Naive thymus-derived CD4-positive, alpha-beta T cell (primary cell): ENCODE measurements around the gene OSCP1. TPM values are rescaled to one million over a fixed set of nuclear protein-coding genes. Genes with fewer than 3 reads are reported as not detected.
A peak's percentile ranks its signal among the peaks of the same experiment; 100 is the strongest.
"Not testable (repeated sequence)": the region's sequence is repeated elsewhere in the genome, so short reads cannot be mapped to it uniquely, and the experiment has no call there.

Source experiments
- ATAC-seq: fragments of 150-1000 bp; cut with Tn5 transposase; 2 replicates; pipeline ENCODE4 v1.10.0; 2021; ENCODE audit warnings: mild to moderate bottlenecking, moderate library complexity
- CTCF ChIA-PET: fragments of 350-600 bp; sonication (Branson Sonifier 250); formaldehyde crosslinking; loops from one replicate; lab custom pipeline; 2021; ENCODE audit warnings: antibody characterized with exemption; lab: Charles Lee
- POLR2A ChIA-PET: fragments of 350-600 bp; sonication (Branson Sonifier 250); formaldehyde crosslinking; loops from one replicate; lab custom pipeline; 2021; ENCODE audit warnings: antibody characterized with exemption, inconsistent platforms; lab: Charles Lee
- DNase-seq, 9 donors: peaks; one replicate each; pipeline versions ENCODE4 v3.0.0 to v3.0.0-alpha.2; 2020 to 2022; ENCODE audit warnings: mixed read lengths in 1 of 9
- H3K27ac ChIP-seq: one replicate; pipeline ENCODE4 v1.7.0; 2013; ENCODE audit warnings: mild to moderate bottlenecking, low read depth, low read length, moderate library complexity
- H3K27me3 ChIP-seq, 2 donors: one replicate each; pipeline ENCODE4 v1.7.0; 2013; ENCODE audit warnings: low read length in 2 of 2, mild to moderate bottlenecking in 2 of 2, moderate library complexity in 2 of 2; ENCODE audit not compliant: control insufficient read depth in 2 of 2, insufficient read depth in 2 of 2
- H3K36me3 ChIP-seq, 3 experiments: 1 replicate in 2 of 3; 2 replicates in 1 of 3; pipeline ENCODE4 v1.7.0; 2013; ENCODE audit warnings: low read length in 3 of 3, mild to moderate bottlenecking in 3 of 3, moderate library complexity in 1 of 3; ENCODE audit not compliant: insufficient read depth in 3 of 3, control insufficient read depth in 2 of 3
- H3K4me1 ChIP-seq, 2 donors: one replicate each; pipeline ENCODE4 v1.7.0; 2013; ENCODE audit warnings: low read length in 2 of 2, mild to moderate bottlenecking in 2 of 2, moderate library complexity in 1 of 2; ENCODE audit not compliant: control insufficient read depth in 2 of 2, insufficient read depth in 2 of 2
- H3K4me3 ChIP-seq: 2 replicates; pipeline ENCODE4 v1.7.0; 2013; ENCODE audit warnings: mild to moderate bottlenecking, low read length
- H3K9me3 ChIP-seq, 3 experiments: 1 replicate in 2 of 3; 2 replicates in 1 of 3; pipeline ENCODE4 v1.7.0; 2013; ENCODE audit warnings: low read length in 3 of 3; ENCODE audit not compliant: control insufficient read depth in 2 of 3
- H3K27ac Mint-ChIP-seq, 9 donors: one replicate each; pipeline ENCODE4 v1.8.0; 2020 to 2022; ENCODE audit warnings: mixed read lengths in 9 of 9, mild to moderate bottlenecking in 8 of 9, moderate library complexity in 5 of 9, inconsistent platforms in 2 of 9
- H3K27me3 Mint-ChIP-seq, 5 donors: one replicate each; pipeline ENCODE4 v1.8.0; 2021 to 2022; ENCODE audit warnings: mixed read lengths in 5 of 5, mild to moderate bottlenecking in 1 of 5
- H3K36me3 Mint-ChIP-seq, 5 donors: one replicate each; pipeline ENCODE4 v1.8.0; 2020 to 2022; ENCODE audit warnings: mixed read lengths in 5 of 5, mild to moderate bottlenecking in 3 of 5, inconsistent platforms in 1 of 5
- H3K4me1 Mint-ChIP-seq, 7 donors: one replicate each; pipeline ENCODE4 v1.8.0; 2020 to 2022; ENCODE audit warnings: mixed read lengths in 7 of 7, mild to moderate bottlenecking in 3 of 7, inconsistent platforms in 1 of 7
- H3K4me3 Mint-ChIP-seq, 10 donors: one replicate each; pipeline ENCODE4 v1.8.0; 2020 to 2022; ENCODE audit warnings: mild to moderate bottlenecking in 10 of 10, mixed read lengths in 10 of 10, moderate library complexity in 6 of 10, inconsistent platforms in 2 of 10
- H3K9me3 Mint-ChIP-seq, 11 donors: one replicate each; pipeline ENCODE4 v1.8.0; 2020 to 2022; ENCODE audit warnings: mixed read lengths in 11 of 11, mild to moderate bottlenecking in 4 of 11, inconsistent platforms in 1 of 11, moderate library complexity in 1 of 11
- intact Hi-C, 2 donors: fragments of 100-400 bp; cut with micrococcal nuclease; formaldehyde crosslinking; loops; one replicate each; pipeline ENCODE4 v1.15.1; 2023
- polyA plus RNA-seq, 2 donors: library from polyadenylated mRNA; unstranded; fragments of 300-500 nt; fragmentation: Illumina TruSeq; gene quantifications; one replicate each; pipeline ENCODE4 v1.2.3, GENCODE V29; 2021
- total RNA-seq, 6 experiments: library from RNA in 5 of 6; stranded (reverse) in 5 of 6; gene quantifications; 1 replicate in 5 of 6; 2 replicates in 1 of 6; pipeline ENCODE4 v1.2.3 and lab custom pipeline; 2021 to 2026

Gene OSCP1
- 1 to 10 TPM in 2 of 5 experiments, under 1 TPM in 3; 0.65 to 2.0 (median 0.93) TPM for total RNA-seq
- 1 to 10 TPM; 1.3 to 1.4 TPM for polyA plus RNA-seq
- 0.81 reads per million for total RNA-seq (lab: John Stamatoyannopoulos, UW)

DNA sequence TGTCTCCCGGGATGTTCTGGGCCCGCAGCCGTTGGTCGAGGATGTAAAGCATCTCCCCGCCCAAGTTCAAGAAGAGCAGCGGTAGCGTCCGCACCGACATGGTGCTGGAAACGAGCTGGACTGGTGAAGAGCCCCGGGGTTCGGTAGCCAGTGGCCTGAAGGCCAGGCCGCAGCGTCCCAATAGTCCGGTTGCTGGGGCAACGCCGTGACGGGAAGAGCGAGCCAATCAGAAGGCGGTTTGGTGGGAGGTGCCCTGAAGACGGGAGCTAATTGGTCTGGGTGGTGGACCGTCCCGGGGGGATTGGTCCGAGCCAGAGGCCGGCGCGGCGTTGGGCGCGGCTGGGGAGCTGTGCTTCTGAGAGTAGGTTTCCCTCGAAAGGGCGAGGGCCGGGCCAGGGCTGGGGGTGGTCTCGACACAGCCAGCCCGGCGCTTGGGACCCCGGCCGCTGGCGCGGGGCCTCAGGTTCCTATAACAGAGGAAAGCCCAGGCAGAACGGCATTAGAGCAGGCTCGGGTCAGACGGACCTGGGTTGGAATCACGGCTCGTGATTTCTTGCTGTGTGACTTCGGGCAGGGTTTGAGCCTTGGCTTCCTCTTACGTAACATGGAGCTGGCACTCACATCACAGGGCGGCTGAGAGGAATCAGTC is at the start of gene OSCP1:
OSCP1 (minus strand) TSS at position 182 of the 649 bp plus-strand sequence; CDS start at position 100, 82 bp downstream.
- peak within 1 kb of the TSS; percentile 81 to 99 (median 96) for H3K27ac Mint-ChIP-seq
- H3K9me3 Mint-ChIP-seq, result peaks cover 0 to 3% (median 0%) of the 10 kb centered on the region in 11 donors
- no peaks in the 10 kb centered on the region for H3K27me3 Mint-ChIP-seq
- Histone ChIP-seq H3K4me3 (peak within 1 kb of the TSS; percentile 93), H3K36me3 (peaks cover 0 to 16% (median 0%) of the 10 kb centered on the region in 3 experiments), H3K27me3 (no peaks in the 10 kb centered on the region), H3K9me3 (no peaks in the 10 kb centered on the region), H3K27ac (peak within 1 kb of the TSS; percentile 94), H3K4me1 (peaks cover 0 to 10% of the 10 kb centered on the region in 2 donors)
- ATAC-seq, result peak; percentile 98
- H3K4me1 Mint-ChIP-seq, result peaks cover 7 to 30% (median 23%) of the 10 kb centered on the region in 7 donors
- ChIA-PET CTCF (no interaction called here), POLR2A (interaction anchor here (1.0 to 3.4 kb wide), 3 partner anchors 13 to 83 kb away, joined by 3 to 28 read pairs (median 3); partner anchors contain the start of gene MRPS15)
- intact Hi-C loops, result loop anchor here (1.0 to 5.0 kb wide), 5 partner anchors 14 to 301 kb away; partner anchors contain the start of genes MRPS15 (in 2 of the 2), THRAP3 (in 2 of the 2) and TRAPPC3 (in 1 of the 2)
- H3K4me3 Mint-ChIP-seq, result peak within 1 kb of the TSS; percentile 88 to 98 (median 92)
- peak; percentile 73 to 88 (median 83) for DNase-seq
- peaks cover 0 to 11% (median 9%) of the 10 kb centered on the region in 5 donors for H3K36me3 Mint-ChIP-seq

- ChIA-PET CTCF (no interaction called here), POLR2A (no interaction called here)
- Histone ChIP-seq H3K27me3 (no peaks in the 10 kb centered on the region), H3K9me3 (no peaks in the 10 kb centered on the region), H3K4me1 (no peaks in the 10 kb centered on the region), H3K4me3 (no peak overlapping the region), H3K36me3 (no peaks in the 10 kb centered on the region), H3K27ac (no peak overlapping the region)
- DNase-seq (no peak), ATAC-seq (no peak)
- Mint-ChIP-seq H3K36me3 (no peaks in the 10 kb centered on the region), H3K9me3 (no peaks in the 10 kb centered on the region), H3K4me3 (no peak overlapping the region), H3K27me3 (peaks cover 0 to 25% (median 5%) of the 10 kb centered on the region in 5 donors), H3K4me1 (peaks cover 0 to 2% (median 0%) of the 10 kb centered on the region in 7 donors), H3K27ac (no peak overlapping the region)
- intact Hi-C loops, result no loop called here
Observed at GRCh38 chr1:36497207-36497606, 47.0 kb upstream of the OSCP1 start.

- no peaks in the 10 kb centered on the region for H3K4me1 ChIP-seq
- no peaks in the 10 kb centered on the region for H3K27me3 ChIP-seq
- no peak overlapping the region for H3K27ac ChIP-seq
- no peaks in the 10 kb centered on the region for H3K9me3 Mint-ChIP-seq
- ChIA-PET CTCF (no interaction called here), POLR2A (no interaction called here)
- H3K4me3 ChIP-seq, result no peak overlapping the region
- no peak overlapping the region for H3K4me3 Mint-ChIP-seq
- H3K27me3 Mint-ChIP-seq, result peaks cover 0 to 21% (median 5%) of the 10 kb centered on the region in 5 donors
- H3K36me3 ChIP-seq, result no peaks in the 10 kb centered on the region
- no peak for ATAC-seq
- no peaks in the 10 kb centered on the region for H3K9me3 ChIP-seq
- intact Hi-C loops, result no loop called here
- DNase-seq, result no peak
- H3K36me3 Mint-ChIP-seq, result no peaks in the 10 kb centered on the region
- H3K27ac Mint-ChIP-seq, result no peak overlapping the region
- H3K4me1 Mint-ChIP-seq, result peaks cover 0 to 13% (median 8%) of the 10 kb centered on the region in 7 donors
Observed at GRCh38 chr1:36494971-36495370, 44.7 kb upstream of the OSCP1 start.

DNA sequence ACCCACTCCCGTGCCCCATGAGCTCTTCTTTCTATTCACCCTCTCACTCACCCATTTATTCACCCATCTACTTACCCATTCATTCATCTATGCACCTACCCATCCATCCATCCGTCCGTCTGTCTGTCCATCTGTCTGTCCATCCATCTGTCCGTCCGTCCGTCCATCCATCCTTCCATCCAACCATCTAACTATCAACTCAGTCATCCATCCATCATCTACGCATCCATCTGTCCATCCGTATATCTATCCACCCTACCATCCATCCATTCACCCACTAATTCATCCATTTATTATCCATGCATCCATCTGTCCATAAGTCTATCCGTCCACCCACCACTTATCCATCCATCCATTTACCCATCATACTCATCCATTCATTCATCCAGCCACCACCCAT is 43.3 kb upstream of the OSCP1 start:
- H3K27ac ChIP-seq, result no peak overlapping the region
- Mint-ChIP-seq H3K36me3 (no peaks in the 10 kb centered on the region), H3K9me3 (no peaks in the 10 kb centered on the region), H3K4me3 (no peak overlapping the region), H3K27ac (no peak overlapping the region), H3K4me1 (peaks cover 0 to 14% (median 8%) of the 10 kb centered on the region in 7 donors), H3K27me3 (peaks cover 0 to 18% (median 5%) of the 10 kb centered on the region in 5 donors)
- no peaks in the 10 kb centered on the region for H3K9me3 ChIP-seq
- CTCF ChIA-PET, result no interaction called here
- H3K27me3 ChIP-seq, result no peaks in the 10 kb centered on the region
- no peak for DNase-seq
- no peaks in the 10 kb centered on the region for H3K4me1 ChIP-seq
- H3K4me3 ChIP-seq, result no peak overlapping the region
- H3K36me3 ChIP-seq, result no peaks in the 10 kb centered on the region
- intact Hi-C loops, result no loop called here
- ATAC-seq, result no peak
- POLR2A ChIA-PET, result no interaction called here

- H3K27ac ChIP-seq, result no peak overlapping the region
- ChIA-PET POLR2A (no interaction called here), CTCF (no interaction called here)
- no peaks in the 10 kb centered on the region for H3K4me1 ChIP-seq
- Mint-ChIP-seq H3K36me3 (no peaks in the 10 kb centered on the region), H3K4me3 (no peak overlapping the region), H3K27ac (no peak overlapping the region), H3K9me3 (no peaks in the 10 kb centered on the region), H3K4me1 (peaks cover 0 to 14% (median 8%) of the 10 kb centered on the region in 7 donors), H3K27me3 (peaks cover 0 to 13% (median 5%) of the 10 kb centered on the region in 5 donors)
- no peaks in the 10 kb centered on the region for H3K36me3 ChIP-seq
- peak; percentile 16 for ATAC-seq
- H3K4me3 ChIP-seq, result no peak overlapping the region
- no peak for DNase-seq
- H3K9me3 ChIP-seq, result no peaks in the 10 kb centered on the region
- intact Hi-C loops, result no loop called here
- H3K27me3 ChIP-seq, result no peaks in the 10 kb centered on the region
Observed at GRCh38 chr1:36492491-36492890, 42.2 kb upstream of the OSCP1 start.

GRCh38 chr1:36489258-36490051 is 39.2 kb upstream of the OSCP1 start:
- POLR2A ChIA-PET, H3K27ac ChIP-seq, H3K4me3 Mint-ChIP-seq, H3K36me3 Mint-ChIP-seq, H3K4me1 ChIP-seq, H3K27me3 ChIP-seq, H3K9me3 ChIP-seq, H3K9me3 Mint-ChIP-seq, DNase-seq, H3K4me3 ChIP-seq, H3K27ac Mint-ChIP-seq, ATAC-seq, H3K36me3 ChIP-seq, CTCF ChIA-PET, intact Hi-C loops: not testable (repeated sequence)
- Mint-ChIP-seq H3K27me3 (peaks cover 0 to 12% (median 5%) of the 10 kb centered on the region in 5 donors), H3K4me1 (peaks cover 0 to 14% (median 8%) of the 10 kb centered on the region in 7 donors)
